Measurements from ENCODE around the gene TIGD1.
"Not testable (repeated sequence)": the region's sequence is repeated elsewhere in the genome, so short reads cannot be mapped to it uniquely, and the experiment has no call there.

Gene TIGD1

DNA sequence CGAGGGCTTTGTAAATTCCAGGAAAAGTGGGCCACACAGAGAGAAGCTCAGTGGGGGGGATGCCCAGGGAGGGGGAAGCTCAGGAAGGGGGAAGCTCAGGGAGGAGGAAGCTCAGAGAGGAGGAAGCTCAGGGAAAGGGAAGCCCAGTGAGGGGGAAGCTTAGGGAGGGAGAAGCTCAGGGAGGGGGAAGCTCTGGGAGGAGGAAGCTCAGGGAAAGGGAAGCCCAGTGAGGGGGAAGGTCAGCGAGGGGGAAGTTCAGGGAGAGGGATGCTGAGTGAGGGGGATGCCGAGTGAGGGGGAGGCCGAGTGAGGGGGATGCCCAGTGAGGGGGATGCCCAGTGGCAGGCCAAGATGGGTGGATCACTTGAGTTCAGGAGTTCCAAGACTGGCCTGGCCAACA lies 11.7 kb downstream of the TIGD1 start:
- no peak for DNase-seq

DNA sequence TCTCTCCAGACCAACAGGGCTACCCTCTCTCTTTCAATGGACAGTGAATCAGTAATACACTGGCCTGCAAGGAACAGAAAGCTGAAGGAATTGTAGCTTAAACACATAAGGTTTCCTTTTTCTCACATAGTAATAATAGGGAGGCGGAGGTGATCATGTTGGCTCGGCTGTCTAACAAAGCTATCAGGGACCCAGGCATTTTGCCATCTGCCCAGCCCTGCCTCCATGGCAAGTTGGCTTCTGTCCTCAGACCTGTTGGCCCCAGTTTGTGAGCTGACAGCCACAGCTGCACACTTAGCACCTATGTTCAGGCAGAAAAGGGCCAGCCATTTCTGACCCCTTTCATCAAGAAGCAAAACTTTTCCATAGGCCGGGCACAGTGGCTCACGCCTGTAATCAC lies 12.9 kb downstream of the TIGD1 start:
- DNase-seq = no peak

DNA sequence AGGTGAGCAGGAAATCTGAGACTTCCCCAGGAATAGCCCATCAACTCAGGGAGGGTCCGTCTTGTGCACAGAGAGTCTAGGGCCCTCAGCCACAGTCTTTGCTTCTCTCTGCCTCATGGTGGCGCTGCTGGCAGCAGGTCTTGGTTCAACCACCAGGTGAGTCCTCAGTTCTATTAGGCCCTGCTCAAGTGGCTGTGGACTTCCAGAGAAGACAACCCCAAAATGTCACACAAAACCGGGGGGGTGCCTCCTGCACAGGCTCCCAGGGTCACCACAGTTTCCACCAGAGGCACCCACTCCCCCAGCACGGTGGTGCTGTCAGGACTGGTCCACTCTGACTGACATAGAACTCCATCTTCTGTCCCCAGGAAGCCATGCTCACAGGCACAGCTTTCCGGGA lies 13.3 kb downstream of the TIGD1 start:
- no peak for DNase-seq

DNA sequence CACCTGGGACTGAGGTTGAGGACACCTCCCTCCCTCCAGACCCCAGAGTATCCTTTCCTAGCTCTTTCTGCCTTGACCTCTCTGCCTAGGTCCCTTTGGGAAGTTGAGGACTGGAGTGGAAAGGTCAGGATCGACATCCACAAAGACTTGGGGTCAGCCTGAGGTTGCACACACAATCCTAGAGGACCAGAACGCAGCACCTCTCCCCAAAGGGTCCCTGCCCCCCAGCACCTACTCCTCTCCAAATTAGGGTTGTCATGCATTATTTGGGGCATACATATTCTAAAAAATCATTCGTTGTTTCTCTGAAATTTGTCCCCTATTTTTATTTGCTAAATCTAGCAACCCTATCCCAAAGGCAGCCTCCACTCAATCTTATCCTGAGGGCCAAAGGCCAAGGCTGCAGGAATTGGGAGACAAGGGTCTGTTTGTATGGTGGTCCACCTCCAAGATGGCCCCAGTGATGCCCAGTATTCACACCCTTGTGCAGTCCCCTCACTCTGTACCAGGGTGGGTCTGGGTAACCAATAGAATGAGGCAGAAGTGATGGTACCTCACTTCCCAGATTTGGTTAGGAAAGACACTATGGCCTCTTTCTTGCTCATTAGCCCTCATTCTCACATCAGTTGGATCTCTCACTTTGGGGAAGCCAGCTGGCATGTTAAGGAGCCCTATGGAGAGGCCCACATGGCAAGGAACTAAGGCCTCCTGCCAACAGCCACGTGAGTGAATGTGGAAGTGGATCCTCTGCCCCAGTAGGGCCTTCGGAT lies 14.4 kb downstream of the TIGD1 start:
- no peak for DNase-seq

DNA sequence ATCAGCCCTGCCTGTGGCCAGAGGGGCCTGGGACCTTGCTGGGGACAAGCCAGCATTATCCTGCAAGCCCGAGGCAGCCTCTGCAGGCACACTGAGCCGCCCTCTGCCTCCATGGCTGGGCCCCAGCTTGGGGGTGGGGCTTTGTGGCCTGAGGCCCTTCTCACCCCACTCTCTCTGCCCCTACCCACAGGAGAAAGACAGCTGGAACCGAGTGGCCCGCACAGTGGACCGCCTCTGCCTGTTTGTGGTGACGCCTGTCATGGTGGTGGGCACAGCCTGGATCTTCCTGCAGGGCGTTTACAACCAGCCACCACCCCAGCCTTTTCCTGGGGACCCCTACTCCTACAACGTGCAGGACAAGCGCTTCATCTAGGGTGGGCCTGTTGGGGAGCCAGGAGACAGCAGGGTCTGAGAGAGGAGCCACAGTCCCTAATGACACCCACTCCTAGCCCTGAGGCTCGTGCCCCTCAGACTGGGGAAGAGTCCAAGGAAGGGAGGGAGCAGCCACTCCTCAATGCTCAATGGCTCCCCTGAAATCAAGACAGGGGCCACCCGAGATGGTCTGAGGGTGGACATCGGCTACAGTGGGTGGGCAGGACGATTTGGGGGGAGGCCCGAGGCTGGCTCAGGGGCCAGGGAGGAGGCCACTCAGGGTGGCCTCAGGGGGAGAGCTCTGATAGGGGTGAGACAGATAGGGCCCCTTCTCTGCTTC lies 15.3 kb downstream of the TIGD1 start:
- DNase-seq = no peak

DNA sequence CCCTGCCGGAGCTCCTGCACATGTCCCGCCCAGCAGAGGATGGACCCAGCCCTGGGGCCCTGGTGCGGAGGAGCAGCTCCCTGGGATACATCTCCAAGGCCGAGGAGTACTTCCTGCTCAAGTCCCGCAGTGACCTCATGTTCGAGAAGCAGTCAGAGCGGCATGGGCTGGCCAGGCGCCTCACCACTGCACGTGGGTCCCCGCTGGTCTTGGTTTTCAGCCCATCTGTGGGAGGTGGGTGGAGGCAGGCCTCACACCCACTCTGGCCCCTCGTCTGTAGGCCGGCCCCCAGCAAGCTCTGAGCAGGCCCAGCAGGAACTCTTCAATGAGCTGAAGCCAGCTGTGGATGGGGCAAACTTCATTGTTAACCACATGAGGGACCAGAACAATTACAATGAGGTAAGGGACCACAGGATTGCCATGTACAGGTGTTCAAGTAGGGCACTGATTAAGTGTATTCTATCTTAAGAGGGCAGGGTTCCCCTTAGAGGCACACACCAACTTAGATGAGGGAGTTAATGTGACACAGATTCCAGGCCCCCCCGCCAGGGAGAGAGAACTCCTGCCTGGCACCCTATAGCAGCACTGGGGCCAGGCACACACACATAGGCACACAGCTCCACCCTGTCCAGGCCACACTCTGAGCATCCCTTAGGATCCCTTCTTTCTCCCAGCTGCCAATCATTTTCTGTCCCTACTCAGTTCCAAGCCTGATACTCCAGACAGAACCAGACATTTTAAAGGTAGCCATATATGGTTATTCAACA lies 16.2 kb downstream of the TIGD1 start:
- DNase-seq = no peak

DNA sequence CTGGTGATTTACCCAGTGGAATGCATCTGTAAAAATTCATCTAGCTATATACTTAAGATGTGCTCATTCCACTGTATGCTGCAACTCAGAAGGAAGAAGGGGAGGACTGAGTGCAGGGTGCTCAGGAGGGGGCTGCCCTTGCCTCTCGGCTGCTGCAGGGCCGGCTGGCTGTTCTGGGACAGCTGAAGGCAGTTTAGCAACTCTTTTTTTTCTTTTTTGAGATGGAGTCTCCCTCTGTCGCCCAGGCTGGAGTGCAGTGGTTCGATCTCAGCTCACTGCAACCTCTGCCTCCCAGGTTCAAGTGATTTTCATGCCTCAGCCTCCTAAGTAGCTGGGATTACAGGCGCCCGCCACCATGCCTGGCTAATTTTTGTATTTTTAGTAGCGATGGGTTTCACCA lies 17.5 kb downstream of the TIGD1 start:
- not testable (repeated sequence) for DNase-seq

DNA sequence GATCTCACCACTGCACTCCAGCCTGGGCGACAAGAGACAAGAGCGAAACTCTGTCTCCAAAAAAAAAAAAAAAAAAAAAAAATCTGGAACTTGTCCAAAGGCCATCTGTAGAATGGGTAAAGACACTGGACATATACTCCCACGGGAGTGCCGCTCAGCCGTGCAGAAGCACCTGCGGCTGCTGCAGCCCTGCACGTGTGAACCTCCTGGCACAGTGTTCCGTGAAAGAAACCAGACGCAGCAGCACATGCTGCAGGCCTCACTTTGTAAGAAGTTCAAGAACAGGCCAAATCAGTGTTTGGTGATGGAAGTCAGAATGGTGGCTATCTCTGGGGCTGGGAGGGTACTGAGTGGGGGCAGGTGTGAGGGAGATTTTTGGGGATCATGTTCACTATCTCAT lies 17.9 kb downstream of the TIGD1 start:
- no peak for DNase-seq

DNA sequence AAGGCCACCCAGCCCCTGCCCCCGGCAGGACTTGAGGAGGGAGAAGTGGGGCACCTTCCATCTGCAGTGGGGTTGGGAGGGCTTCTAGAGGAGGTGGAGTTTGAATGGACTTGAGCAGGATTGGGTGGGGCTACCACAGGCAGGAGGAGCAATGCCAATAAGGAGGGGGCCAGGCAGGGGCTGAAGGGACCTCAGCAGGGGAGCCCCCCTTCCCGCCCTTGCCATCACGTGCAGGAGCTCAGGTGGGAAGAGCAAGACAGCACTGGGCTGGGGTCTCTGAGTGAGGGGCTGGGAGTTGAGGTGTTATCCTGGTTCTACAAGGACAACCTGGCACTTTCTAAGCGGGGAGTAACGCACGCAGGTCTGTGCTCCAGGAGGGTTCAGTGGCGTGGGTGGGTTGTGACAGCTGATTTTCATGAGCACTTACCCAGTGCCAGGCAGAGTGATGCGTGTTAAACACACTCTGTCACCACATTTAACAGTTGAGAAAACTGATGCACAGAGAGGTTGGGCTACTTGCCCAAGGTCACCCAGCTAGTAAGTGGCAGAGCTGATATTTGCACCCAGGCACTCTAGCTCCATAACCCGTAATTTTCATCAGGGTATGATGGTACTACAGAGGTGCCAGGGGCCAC lies 19.6 kb downstream of the TIGD1 start:
- DNase-seq = no peak

DNA sequence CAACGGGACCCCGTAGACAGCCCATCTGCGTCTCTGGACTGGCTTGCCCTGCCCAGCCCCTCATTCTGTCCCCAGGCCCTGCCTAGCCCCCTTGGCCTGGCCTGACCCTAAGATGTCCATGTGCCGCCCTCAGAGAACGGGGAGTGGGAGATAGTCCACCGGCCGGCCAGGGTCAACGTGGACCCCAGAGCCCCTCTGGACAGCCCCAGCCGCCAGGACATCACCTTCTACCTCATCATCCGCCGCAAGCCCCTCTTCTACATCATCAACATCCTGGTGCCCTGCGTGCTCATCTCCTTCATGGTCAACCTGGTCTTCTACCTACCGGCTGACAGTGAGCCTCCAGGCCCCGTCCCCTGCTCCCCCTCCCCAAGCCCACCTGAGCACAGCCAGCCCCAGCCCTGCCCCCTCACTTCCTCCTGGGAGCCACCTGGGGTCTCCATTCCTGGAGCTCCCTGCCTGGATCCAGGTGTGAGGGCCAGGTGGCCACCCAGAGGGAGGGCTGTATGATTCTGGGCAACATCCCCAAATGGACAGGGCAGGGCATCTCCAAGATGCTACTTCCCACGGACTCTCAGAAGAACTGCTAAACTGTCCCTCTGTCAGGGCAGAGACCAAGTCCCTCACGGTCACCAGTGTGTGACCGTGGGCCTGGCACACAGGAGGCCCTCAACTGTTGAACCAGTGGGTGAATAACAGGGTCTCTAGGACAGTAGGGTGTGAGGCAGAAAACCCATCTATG lies 20.4 kb downstream of the TIGD1 start:
- DNase-seq = no peak

DNA sequence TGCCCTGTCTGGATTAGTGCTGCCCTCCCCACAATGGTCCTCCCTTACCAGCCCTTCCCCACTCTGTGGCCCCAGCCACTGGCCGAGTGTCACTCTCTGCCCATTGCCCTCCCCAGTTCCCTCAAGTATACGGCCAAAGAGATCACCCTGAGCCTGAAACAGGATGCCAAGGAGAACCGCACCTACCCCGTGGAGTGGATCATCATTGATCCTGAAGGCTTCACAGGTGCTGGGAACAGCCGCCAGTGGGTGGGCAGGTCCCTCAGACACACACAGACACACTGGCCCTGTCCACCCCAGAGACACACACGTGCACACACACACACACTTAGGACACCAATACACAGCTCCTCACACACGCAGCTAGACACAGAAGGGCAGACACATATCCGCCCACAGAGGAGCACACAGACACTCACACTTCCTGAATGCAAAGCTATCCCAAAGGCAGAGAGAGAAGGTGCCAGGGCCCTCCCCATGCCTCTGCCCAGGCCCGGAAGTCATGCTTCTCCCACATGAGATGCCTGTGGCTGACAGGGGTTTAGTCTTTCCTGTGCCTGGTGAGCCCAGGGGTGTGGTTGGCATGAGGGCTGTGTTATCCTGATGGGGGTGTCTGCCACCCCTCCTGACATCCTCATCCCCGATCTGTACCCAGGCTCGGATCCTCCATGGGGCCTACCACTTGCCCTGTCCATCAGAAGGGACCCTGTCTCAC lies 21.5 kb downstream of the TIGD1 start:
- no peak for DNase-seq

DNA sequence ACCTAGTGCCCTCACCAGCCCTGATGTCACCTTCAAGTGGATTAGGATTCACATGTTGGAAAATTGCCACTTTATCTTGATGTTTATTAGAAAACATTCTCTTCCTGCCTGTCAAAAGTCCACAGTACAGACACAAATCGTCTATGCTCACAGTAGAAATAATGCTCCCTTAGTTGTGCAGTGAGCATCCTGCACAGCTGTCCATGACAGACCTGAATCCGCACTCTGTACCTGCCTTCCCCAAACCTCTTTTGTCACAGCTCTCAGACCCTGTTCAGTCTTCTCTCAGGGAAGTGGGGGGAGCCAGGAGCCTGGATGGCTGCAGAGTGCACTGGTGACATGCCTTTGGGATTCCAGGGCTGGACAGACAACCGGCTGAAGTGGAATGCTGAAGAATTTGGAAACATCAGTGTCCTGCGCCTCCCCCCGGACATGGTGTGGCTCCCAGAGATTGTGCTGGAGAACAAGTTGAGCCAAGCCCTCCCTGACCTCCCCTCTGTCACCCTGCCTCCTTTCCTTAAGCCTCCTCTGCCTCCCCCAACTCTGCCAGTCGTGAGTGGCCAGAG lies 22.4 kb downstream of the TIGD1 start:
- DNase-seq = no peak

DNA sequence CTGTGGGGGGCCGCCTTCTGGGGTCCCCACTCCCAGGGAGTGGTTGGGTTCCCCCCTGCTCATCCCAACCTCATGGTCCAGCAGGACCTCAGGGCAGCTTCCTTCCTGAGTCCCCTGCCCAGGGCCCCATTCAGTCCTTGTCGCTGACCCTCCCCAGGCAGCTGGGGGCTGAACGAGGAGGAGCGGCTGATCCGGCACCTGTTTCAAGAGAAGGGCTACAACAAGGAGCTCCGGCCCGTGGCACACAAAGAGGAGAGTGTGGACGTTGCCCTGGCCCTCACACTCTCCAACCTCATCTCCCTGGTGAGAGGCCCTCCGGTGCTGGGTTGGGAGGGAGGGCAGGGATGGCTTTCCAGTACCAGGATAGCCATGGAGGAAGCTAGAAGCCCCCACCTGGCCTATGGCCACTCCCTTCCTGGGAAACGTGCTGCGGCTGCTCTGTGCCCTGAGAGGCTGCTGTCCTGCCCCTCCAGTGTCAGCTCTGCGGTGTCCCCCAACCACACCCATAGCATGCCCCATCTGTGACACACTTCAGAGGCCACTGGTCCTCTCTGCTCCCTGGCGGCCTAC lies 23.9 kb downstream of the TIGD1 start:
- DNase-seq = no peak

DNA sequence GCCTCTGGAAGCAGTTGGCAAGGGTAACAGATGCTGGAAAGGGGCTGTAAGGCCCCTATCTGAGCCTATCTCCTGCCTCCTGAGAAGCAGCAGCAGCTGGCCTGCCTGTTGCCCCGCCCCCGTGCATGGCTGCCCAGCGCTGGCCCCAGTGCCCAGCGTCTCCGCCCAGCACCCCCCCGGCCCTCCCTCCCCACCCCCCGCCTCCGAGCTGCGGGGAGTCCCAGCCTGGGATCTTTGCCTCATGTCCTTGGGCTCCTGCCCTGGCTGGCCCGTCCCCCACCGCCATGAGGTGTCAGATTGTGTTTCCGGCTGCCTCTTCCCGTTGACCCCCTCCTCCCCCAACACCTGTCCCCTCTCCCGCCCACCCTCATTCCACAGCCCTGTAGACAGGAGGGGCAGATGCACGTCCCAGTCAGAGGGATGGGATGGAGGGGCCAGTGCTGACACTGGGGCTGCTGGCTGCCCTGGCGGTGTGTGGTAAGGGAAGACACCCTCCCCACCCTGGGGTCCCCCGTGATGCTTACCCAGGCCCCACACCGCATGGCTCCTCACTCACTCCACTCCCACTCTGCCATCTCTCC lies 24.5 kb downstream of the TIGD1 start, which contains the start of gene CHRND:
Gene CHRND, plus strand, starts transcription at position 370 of the 581 bp plus-strand sequence. Its CDS starts 56 bp downstream, at position 426.
- DNase-seq = no peak

DNA sequence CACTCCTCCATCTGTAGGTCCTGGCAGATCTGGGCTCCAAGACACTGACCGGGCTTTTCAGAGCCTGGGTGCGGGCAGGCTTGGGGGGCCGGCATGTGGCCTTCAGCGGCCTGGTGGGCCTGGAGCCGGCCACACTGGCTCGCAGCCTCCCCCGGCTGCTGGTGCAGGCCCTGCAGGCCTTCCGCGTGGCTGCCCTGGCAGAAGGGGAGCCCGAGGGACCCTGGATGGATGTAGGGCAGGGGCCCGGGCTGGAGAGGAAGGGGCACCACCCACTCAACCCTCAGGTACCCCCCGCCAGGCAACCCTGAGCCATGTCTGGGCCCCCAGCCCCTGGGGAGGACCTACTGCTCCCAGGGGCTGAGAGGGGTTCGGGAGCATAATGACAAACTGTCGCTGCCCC lies 25.2 kb downstream of the TIGD1 start:
- DNase-seq = no peak

DNA sequence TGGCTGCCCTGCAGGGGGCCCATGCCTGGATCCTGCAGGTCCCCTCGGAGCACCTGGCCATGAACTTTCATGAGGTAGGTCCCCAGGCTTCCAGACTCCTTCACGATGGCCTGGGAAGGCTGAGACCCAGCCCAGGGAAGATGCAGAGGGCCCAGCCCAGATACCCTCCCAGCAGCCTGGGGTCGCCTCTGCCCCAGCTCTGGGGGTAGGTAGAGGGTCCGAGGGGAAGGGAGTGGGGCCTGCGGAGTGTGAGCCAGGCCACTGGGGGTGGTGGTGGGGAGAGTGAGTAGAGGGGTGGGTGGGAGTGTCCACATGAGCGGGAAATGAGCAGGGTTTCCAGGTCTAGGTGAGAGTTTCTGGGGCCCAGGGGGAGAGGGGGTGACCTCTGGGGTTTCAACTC lies 25.6 kb downstream of the TIGD1 start:
- DNase-seq = no peak

DNA sequence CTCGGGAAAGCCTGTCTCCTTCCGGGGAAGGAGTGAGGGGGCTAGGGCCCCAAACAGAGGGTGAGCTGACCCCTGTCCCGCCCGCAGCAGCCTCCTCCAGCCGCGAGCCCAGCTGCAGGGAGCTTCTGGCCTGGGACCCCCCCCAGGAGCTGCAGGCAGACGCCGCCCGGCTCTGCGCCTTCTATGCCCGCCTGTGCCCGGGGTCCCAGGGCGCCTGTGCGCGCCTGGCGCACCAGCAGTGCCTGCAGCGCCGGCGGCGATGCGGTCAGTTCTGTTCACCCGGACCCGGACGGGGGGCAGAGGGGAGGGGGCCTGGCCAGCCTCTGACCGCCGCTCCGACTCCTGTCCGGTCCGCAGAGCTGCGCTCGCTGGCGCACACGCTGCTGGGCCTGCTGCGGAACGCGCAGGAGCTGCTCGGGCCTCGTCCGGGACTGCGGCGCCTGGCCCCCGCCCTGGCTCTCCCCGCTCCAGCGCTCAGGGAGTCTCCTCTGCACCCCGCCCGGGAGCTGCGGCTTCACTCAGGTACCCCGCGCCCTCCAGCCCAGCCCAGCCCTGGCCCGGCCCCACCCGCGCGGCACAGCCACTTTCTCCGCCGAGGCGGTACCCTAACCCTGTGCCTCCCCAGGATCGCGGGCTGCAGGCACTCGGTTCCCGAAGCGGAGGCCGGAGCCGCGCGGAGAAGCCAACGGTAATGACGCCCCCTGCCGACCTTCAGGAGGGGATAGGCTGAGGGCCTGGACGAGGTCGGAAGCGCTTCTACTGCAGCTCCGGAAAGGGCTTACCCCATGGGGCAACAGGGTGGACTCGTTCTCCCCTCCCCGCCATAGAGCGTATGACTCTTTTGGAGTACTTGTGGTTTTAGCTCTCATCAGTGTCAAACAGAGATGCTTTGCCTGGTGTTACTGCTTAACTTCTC lies 26.4 kb downstream of the TIGD1 start:
- DNase-seq = no peak

DNA sequence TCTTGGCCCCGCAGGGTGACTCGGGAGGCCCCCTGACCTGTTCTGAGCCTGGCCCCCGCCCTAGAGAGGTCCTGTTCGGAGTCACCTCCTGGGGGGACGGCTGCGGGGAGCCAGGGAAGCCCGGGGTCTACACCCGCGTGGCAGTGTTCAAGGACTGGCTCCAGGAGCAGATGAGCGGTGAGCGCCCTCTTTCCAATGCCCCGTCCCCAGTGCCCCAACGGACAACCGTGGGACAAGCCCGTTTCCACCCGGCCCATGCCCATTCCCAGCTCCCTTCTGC lies 27.0 kb downstream of the TIGD1 start:
- no peak for DNase-seq

DNA sequence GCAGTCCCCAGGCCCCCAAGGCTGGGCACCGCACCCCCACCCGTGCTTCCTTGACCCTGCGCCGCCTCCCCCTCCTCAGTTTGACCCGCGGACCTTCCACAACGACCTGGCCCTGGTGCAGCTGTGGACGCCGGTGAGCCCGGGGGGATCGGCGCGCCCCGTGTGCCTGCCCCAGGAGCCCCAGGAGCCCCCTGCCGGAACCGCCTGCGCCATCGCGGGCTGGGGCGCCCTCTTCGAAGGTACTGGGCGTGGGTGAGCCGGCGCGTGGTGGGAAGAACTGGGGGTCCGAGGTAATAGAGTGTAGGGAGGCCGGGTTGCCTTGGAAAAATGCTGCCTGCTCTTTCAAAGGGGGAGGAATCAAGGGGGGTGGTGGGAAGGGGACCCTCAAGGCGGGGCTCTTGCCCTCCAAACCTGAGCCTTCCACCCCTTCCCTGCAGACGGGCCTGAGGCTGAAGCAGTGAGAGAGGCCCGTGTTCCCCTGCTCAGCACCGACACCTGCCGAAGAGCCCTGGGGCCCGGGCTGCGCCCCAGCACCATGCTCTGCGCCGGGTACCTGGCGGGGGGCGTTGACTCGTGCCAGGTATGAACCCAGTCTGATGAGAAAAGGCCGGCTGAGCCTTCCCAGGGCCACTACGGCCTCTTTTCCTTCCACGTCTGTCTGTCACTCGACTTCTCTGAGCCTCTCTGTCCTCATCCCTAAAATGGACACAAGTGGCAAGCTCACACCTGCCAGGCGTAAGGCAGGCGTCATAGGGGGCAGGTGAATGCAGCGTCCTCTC lies 27.5 kb downstream of the TIGD1 start:
- no peak for DNase-seq

Measured in CD4-positive, alpha-beta T cell treated with Interleukin-15 for 1 hour (primary cell).